IMR-90 (cell line): ENCODE data around the gene VPS35L. TPM values are rescaled to one million over a fixed set of nuclear protein-coding genes. Genes with fewer than 3 reads are reported as not detected.

Experiments used
- ATAC-seq: fragments of 200-7000 bp; cut with Tn5 transposase; 2 replicates; pipeline ENCODE4 v1.9.1; 2020; ENCODE audit warnings: low read depth, mild to moderate bottlenecking, moderate library complexity
- BruUV-seq: library from RNA; stranded (reverse); fragments of 400-500 nt; replicated peaks from 2 replicates; lab custom pipeline; 2021; lab: Mats Ljungman, UMichigan
- CTCF ChIA-PET: fragments of 300-600 bp; formaldehyde crosslinking; extraction: SDS; loops from one replicate; lab custom pipeline; 2021; ENCODE audit warnings: antibody characterized with exemption; lab: Yijun Ruan, JAX
- POLR2A ChIA-PET: fragments of 300-600 bp; sonication (Branson Sonifier 250); formaldehyde crosslinking; loops from one replicate; lab custom pipeline; 2022; ENCODE audit warnings: antibody characterized with exemption; ENCODE audit not compliant: unreplicated experiment; lab: Charles Lee
- DNase-seq: peaks from one replicate; pipeline ENCODE4 v3.0.0; 2013
- H2AFZ ChIP-seq: replicated peaks from 2 replicates; pipeline ENCODE3; 2013; ENCODE audit warnings: low read length, mild to moderate bottlenecking; ENCODE audit not compliant: poor library complexity
- H2AK5ac ChIP-seq: 2 replicates; pipeline ENCODE4 v1.6.1; 2013; ENCODE audit warnings: low read depth, low read length, inconsistent platforms
- H2AK9ac ChIP-seq: replicated peaks from 2 replicates; pipeline ENCODE3; 2013; ENCODE audit warnings: mild to moderate bottlenecking, low read depth, low read length, moderate library complexity; ENCODE audit not compliant: poor library complexity
- H2BK120ac ChIP-seq: 2 replicates; pipeline ENCODE4 v1.6.1; 2013; ENCODE audit warnings: low read depth, low read length, inconsistent platforms
- H2BK15ac ChIP-seq: 3 replicates; pipeline ENCODE4 v1.6.1; 2013; ENCODE audit warnings: low read depth, low read length, inconsistent platforms
- H2BK20ac ChIP-seq: 2 replicates; pipeline ENCODE4 v1.6.1; 2013; ENCODE audit warnings: low read depth, mild to moderate bottlenecking, inconsistent platforms, low read length, moderate library complexity
- H2BK5ac ChIP-seq: 2 replicates; pipeline ENCODE4 v1.6.1; 2013; ENCODE audit warnings: mild to moderate bottlenecking, low read depth, low read length, inconsistent platforms; ENCODE audit not compliant: poor library complexity, severe bottlenecking
- H3K14ac ChIP-seq: replicated peaks from 2 replicates; pipeline ENCODE4 v1.6.1; 2013; ENCODE audit warnings: low read depth, low read length, inconsistent platforms
- H3K18ac ChIP-seq: 2 replicates; pipeline ENCODE4 v1.6.1; 2013; ENCODE audit warnings: low read depth, low read length, control low read depth
- H3K23ac ChIP-seq: 2 replicates; pipeline ENCODE4 v1.6.1; 2013; ENCODE audit warnings: low read depth, low read length, inconsistent platforms
- H3K27ac ChIP-seq: 2 replicates; pipeline ENCODE4 v1.5.1; 2013; ENCODE audit warnings: mild to moderate bottlenecking, control low read depth, low read length; ENCODE audit not compliant: insufficient read depth
- H3K27me3 ChIP-seq: 2 replicates; pipeline ENCODE4 v1.6.1; 2013; ENCODE audit warnings: low read length; ENCODE audit not compliant: control insufficient read depth, insufficient read depth
- H3K36me3 ChIP-seq: 2 replicates; pipeline ENCODE4 v1.6.1; 2013; ENCODE audit warnings: low read length, mixed read lengths; ENCODE audit not compliant: control insufficient read depth, insufficient read depth
- H3K4ac ChIP-seq: 2 replicates; pipeline ENCODE4 v1.6.1; 2013; ENCODE audit warnings: low read depth, low read length, inconsistent platforms
- H3K4me1 ChIP-seq: 2 replicates; pipeline ENCODE4 v1.6.1; 2013; ENCODE audit warnings: low read length, mixed read lengths; ENCODE audit not compliant: control insufficient read depth, insufficient read depth
- H3K4me2 ChIP-seq: 2 replicates; pipeline ENCODE4 v1.6.1; 2013; ENCODE audit warnings: low read depth, mild to moderate bottlenecking, control low read depth, low read length, moderate library complexity
- H3K4me3 ChIP-seq: 2 replicates; pipeline ENCODE4 v1.5.1; 2013; ENCODE audit warnings: low read depth, mild to moderate bottlenecking, control low read depth, low read length, moderate library complexity; ENCODE audit not compliant: insufficient read depth
- H3K56ac ChIP-seq: 2 replicates; pipeline ENCODE4 v1.6.1; 2013; ENCODE audit warnings: low read length, inconsistent platforms; ENCODE audit not compliant: insufficient read depth; ENCODE audit errors: extremely low read depth
- H3K79me1 ChIP-seq, 2 experiments: 2 replicates each; pipeline ENCODE4 v1.6.1; 2013; ENCODE audit warnings: low read length in 2 of 2, inconsistent platforms in 1 of 2, low read depth in 1 of 2
- H3K9ac ChIP-seq: 2 replicates; pipeline ENCODE4 v1.6.1; 2013; ENCODE audit warnings: low read depth, low read length, control low read depth
- H3K9me1 ChIP-seq: 2 replicates; pipeline ENCODE4 v1.6.1; 2013; ENCODE audit warnings: low read length, inconsistent platforms; ENCODE audit not compliant: insufficient read depth
- H3K9me3 ChIP-seq: 2 replicates; pipeline ENCODE4 v1.6.1; 2013; ENCODE audit warnings: low read length; ENCODE audit not compliant: control insufficient read depth, insufficient read depth
- H4K20me1 ChIP-seq: 2 replicates; pipeline ENCODE4 v1.6.1; 2013; ENCODE audit warnings: low read length, inconsistent platforms; ENCODE audit not compliant: insufficient read depth
- H4K5ac ChIP-seq: 2 replicates; pipeline ENCODE4 v1.6.1; 2013; ENCODE audit warnings: mild to moderate bottlenecking, low read depth, low read length, control low read depth
- H4K8ac ChIP-seq, 2 experiments: 2 replicates each; pipeline ENCODE4 v1.6.1; 2013; ENCODE audit warnings: low read depth in 2 of 2, low read length in 2 of 2, control low read depth in 1 of 2, inconsistent platforms in 1 of 2
- H4K91ac ChIP-seq: 2 replicates; pipeline ENCODE4 v1.6.1; 2013; ENCODE audit warnings: low read depth, low read length, inconsistent platforms; ENCODE audit not compliant: insufficient read depth
- FOS ChIP-seq: fragments of 150-350 bp; IDR thresholded peaks from 2 replicates; pipeline ENCODE4 v1.6.1; 2016; ENCODE audit warnings: low read depth, low read length
- MXI1 ChIP-seq: IDR thresholded peaks from 2 replicates; pipeline ENCODE4 v1.6.1; 2012; ENCODE audit warnings: low read depth, mild to moderate bottlenecking, low read length, moderate library complexity, borderline replicate concordance
- WGBS, 2 experiments: methylation state at CpG; one replicate each; pipeline versions ENCODE4 v1.1.5 to v1.1.7; 2013; ENCODE audit warnings: missing lambda C conversion rate in 2 of 2; ENCODE audit not compliant: insufficient read length in 1 of 2; ENCODE audit errors: extremely low coverage in 2 of 2; 5-methylcytosine and 5-hydroxymethylcytosine counted together
- dilution Hi-C: fragments of 300-500 bp; cut with HindIII; formaldehyde crosslinking; loops from one replicate; pipeline ENCODE4 v1.14.3; 2018; ENCODE audit warnings: low sequenced_read_pairs; ENCODE audit not compliant: unreplicated experiment
- in situ Hi-C: fragments of 300-500 bp; cut with MboI; formaldehyde crosslinking; loops from 3 replicates; pipeline ENCODE4 v1.14.3; 2019; ENCODE audit warnings: low sequenced_read_pairs, inconsistent platforms, mixed read lengths
- intact Hi-C: fragments of 100-400 bp; cut with micrococcal nuclease; formaldehyde crosslinking; loops from 2 replicates; pipeline ENCODE4 v1.10.0; 2022
- polyA plus RNA-seq, 3 experiments: library from polyadenylated mRNA; depleted of rRNA; stranded (reverse); fragments of >200 nt; gene quantifications; 2 replicates each; pipeline ENCODE4 v1.2.3, GENCODE V29; 2012; ENCODE audit warnings: low replicate concordance in 1 of 3
- total RNA-seq: library from RNA; depleted of rRNA; stranded (reverse); fragments of >200 nt; gene quantifications from 2 replicates; pipeline ENCODE4 v1.2.3, GENCODE V29; 2012

Gene VPS35L
- total and polyA plus RNA-seq, 2 of the 4 experiments (the other 2 are of a cell fraction): 28.0 to 40.1 TPM

DNA sequence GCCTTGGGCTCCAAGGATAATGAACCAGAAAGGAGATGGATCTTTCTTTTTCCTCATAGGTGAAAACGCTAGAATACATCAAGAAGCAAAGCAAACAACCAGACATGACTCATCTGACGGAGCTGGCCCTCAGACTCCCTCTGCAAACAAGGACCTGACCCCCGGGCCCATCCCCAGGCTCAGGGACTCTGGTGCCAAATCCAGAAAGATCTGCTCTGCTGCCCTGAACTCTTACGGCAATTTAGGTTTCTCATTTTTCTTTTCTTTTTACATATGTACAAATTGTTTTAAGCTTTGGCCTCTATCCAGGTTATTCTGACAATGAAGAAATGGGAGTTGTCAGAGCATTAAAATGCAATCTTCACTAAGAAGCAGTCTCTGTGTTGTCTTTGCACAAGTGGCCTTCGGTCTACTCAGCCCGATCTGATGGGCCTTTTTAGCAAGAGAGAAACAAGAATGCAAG lies 144.8 kb downstream of the VPS35L start:
- Histone ChIP-seq H3K9me1 (peaks cover 30% of the 10 kb centered on the region), H3K4me1 (peaks cover 24% of the 10 kb centered on the region), H2BK120ac (0 out of 2 replicates have a peak overlapping the region, but pooled peaks have one; percentile 7), H3K56ac (no peak overlapping the region), H3K4ac (no peak overlapping the region), H3K23ac (no peak overlapping the region), H3K9me3 (no peaks in the 10 kb centered on the region), H3K14ac (no peak overlapping the region), H2AFZ (no peak overlapping the region), H2AK9ac (no peak overlapping the region), H3K4me2 (no peak overlapping the region), H4K91ac (no peak overlapping the region), H3K9ac (no peak overlapping the region), H4K8ac (no peak overlapping the region), H3K18ac (no peak overlapping the region; the same call in 1 of the 2 replicates), H4K5ac (no peak overlapping the region), H2AK5ac (no peak overlapping the region), H4K20me1 (no peaks in the 10 kb centered on the region), H3K27me3 (no peaks in the 10 kb centered on the region), H2BK5ac (no peak overlapping the region), H2BK20ac (no peak overlapping the region), H3K79me1 (peaks cover 27 to 56% of the 10 kb centered on the region in 2 experiments), H2BK15ac (no peak overlapping the region), H3K4me3 (no peak overlapping the region), H3K27ac (no peak overlapping the region), H3K36me3 (peaks cover 46% of the 10 kb centered on the region)
- ChIA-PET POLR2A (no interaction called here), CTCF (interaction anchor here (0.6 kb wide), 1 partner anchor 291 kb away, joined by 3 read pairs; no protein-coding TSS in a partner anchor)
- TF ChIP-seq FOS: peak; percentile 56; the same call in 1 of the 2 replicates
- no peak for TF ChIP-seq MXI1
- in situ Hi-C loops: loop anchor here (25.0 kb wide), 1 partner anchor 588 kb away; the partner anchor contains the start of gene ITPRIPL2
- DNase-seq (peak; percentile 70), ATAC-seq (peak; percentile 60)
- no TSS peak for BruUV-seq
- WGBS, 2 experiments: no CpG with 5 or more reads among the region's 6 CpGs
- intact Hi-C loops: loop anchor here (5.0 kb wide), 2 partner anchors 143 to 187 kb away; partner anchors contain the start of gene VPS35L
- dilution Hi-C loops: no loop called here
